22Rv1 (cell line): ENCODE data around the gene MAST1.

Experiments
- CTCF ChIP-seq: fragments of 450-650 bp; IDR thresholded peaks from 2 replicates; pipeline ENCODE4 v1.5.1; 2017; ENCODE audit warnings: mild to moderate bottlenecking
- ZFX ChIP-seq: fragments of 450-650 bp; IDR thresholded peaks from 2 replicates; pipeline ENCODE4 v1.6.1; 2017; ENCODE audit warnings: antibody characterized with exemption, borderline replicate concordance

GRCh38 chr19:12865746-12866415, 27.6 kb downstream of the MAST1 start:
- TF ChIP-seq CTCF (no peak), ZFX (no peak)
